Natural killer cell (primary cell): ENCODE measurements around the gene MMP28. TPM values are rescaled to one million over a fixed set of nuclear protein-coding genes. Genes with fewer than 3 reads are reported as not detected.

ENCODE experiments used
- ATAC-seq, 3 donors: fragments of 150-1000 bp in 2 of 3; fragments of 200-7000 bp in 1 of 3; cut with Tn5 transposase; 1 replicate in 1 of 3; 2 replicates in 2 of 3; pipeline ENCODE4 v1.10.0; 2021; ENCODE audit warnings: mild to moderate bottlenecking in 2 of 3, moderate library complexity in 2 of 3
- DNase-seq, 2 donors: peaks; one replicate each; pipeline versions ENCODE4 v3.0.0 to v3.0.0-alpha.2; 2013 to 2021; ENCODE audit warnings: mixed read lengths in 1 of 2
- H3K27ac ChIP-seq: one replicate; pipeline ENCODE4 v1.5.1; 2013; ENCODE audit warnings: mild to moderate bottlenecking, low read length
- H3K27me3 ChIP-seq: one replicate; pipeline ENCODE4 v1.6.1; 2013; ENCODE audit warnings: low read length; ENCODE audit not compliant: control insufficient read depth, insufficient read depth
- H3K36me3 ChIP-seq: one replicate; pipeline ENCODE4 v1.6.1; 2013; ENCODE audit warnings: low read length; ENCODE audit not compliant: control insufficient read depth, insufficient read depth
- H3K4me1 ChIP-seq: one replicate; pipeline ENCODE4 v1.6.1; 2013; ENCODE audit warnings: low read length; ENCODE audit not compliant: control insufficient read depth, insufficient read depth
- H3K4me3 ChIP-seq: one replicate; pipeline ENCODE4 v1.5.1; 2013; ENCODE audit warnings: low read length
- H3K9me3 ChIP-seq: one replicate; pipeline ENCODE4 v1.6.1; 2013; ENCODE audit warnings: low read length; ENCODE audit not compliant: control insufficient read depth, insufficient read depth
- H3K27ac Mint-ChIP-seq, 2 donors: one replicate each; pipeline ENCODE4 v1.8.0; 2022; ENCODE audit warnings: mild to moderate bottlenecking in 2 of 2, mixed read lengths in 2 of 2, moderate library complexity in 1 of 2
- H3K27me3 Mint-ChIP-seq, 2 donors: one replicate each; pipeline ENCODE4 v1.8.0; 2022; ENCODE audit warnings: low read depth in 2 of 2, mixed read lengths in 2 of 2
- H3K36me3 Mint-ChIP-seq: one replicate; pipeline ENCODE4 v1.8.0; 2022; ENCODE audit warnings: mixed read lengths
- H3K4me1 Mint-ChIP-seq, 2 donors: one replicate each; pipeline ENCODE4 v1.8.0; 2022; ENCODE audit warnings: mixed read lengths in 2 of 2
- H3K4me3 Mint-ChIP-seq: one replicate; pipeline ENCODE4 v1.8.0; 2022; ENCODE audit warnings: mild to moderate bottlenecking, moderate library complexity, mixed read lengths
- H3K9me3 Mint-ChIP-seq, 2 donors: one replicate each; pipeline ENCODE4 v1.8.0; 2022; ENCODE audit warnings: mixed read lengths in 2 of 2
- CTCF ChIP-seq: fragments of 200-600 bp; IDR thresholded peaks from one replicate; pipeline ENCODE4 v1.8.0; 2022; ENCODE audit warnings: antibody characterized with exemption
- WGBS: methylation state at CpG from one replicate; pipeline ENCODE4 v1.1.7; 2013; ENCODE audit warnings: missing lambda C conversion rate; ENCODE audit not compliant: insufficient coverage; 5-methylcytosine and 5-hydroxymethylcytosine counted together
- intact Hi-C: fragments of 100-400 bp; cut with micrococcal nuclease; formaldehyde crosslinking; loops from one replicate; pipeline ENCODE4 v1.14.2; 2022
- total RNA-seq, 4 donors: library from RNA; stranded (reverse); fragments of 120-200 nt in 1 of 4; gene quantifications; one replicate each; pipeline versions ENCODE4 v1.2.3 to v1.2.4, GENCODE V29; 2013 to 2022

MMP28 gene
- total RNA-seq, 3 donors from 2014 or later (not counting 1 experiment from before 2014, with no cell fraction given) = 1.1 TPM; not detected in 2

GRCh38 chr17:35808962-35809854 lies 13.8 kb upstream of the MMP28 start, which contains the start of gene TAF15:
Gene TAF15, plus strand, starts transcription at chr17:35809484. Its CDS starts 86 bp downstream, at chr17:35809570.
- TF ChIP-seq CTCF = peak; percentile 81
- H3K27ac ChIP-seq = peak within 1 kb of the TSS; percentile 94
- no peaks in the 10 kb centered on the region for H3K9me3 ChIP-seq
- DNase-seq (peak; percentile 97), ATAC-seq (peak; percentile 90 to 98 (median 92))
- H3K36me3 Mint-ChIP-seq = no peaks in the 10 kb centered on the region
- H3K4me1 Mint-ChIP-seq = peaks cover 52 to 55% of the 10 kb centered on the region in 2 donors
- H3K9me3 Mint-ChIP-seq = no peaks in the 10 kb centered on the region
- peaks cover 18% of the 10 kb centered on the region for H3K4me1 ChIP-seq
- H3K4me3 ChIP-seq = peak within 1 kb of the TSS; percentile 91
- intact Hi-C loops = loop anchor here (1.0 to 5.0 kb wide), 3 partner anchors 45 to 677 kb away; partner anchors contain the start of gene ZNHIT3
- H3K27me3 Mint-ChIP-seq = no peaks in the 10 kb centered on the region
- peak within 1 kb of the TSS; percentile 90 for H3K4me3 Mint-ChIP-seq
- WGBS = under 1% methylated on average over 63 of the region's 71 CpGs
- no peaks in the 10 kb centered on the region for H3K27me3 ChIP-seq
- no peaks in the 10 kb centered on the region for H3K36me3 ChIP-seq
- H3K27ac Mint-ChIP-seq = peak within 1 kb of the TSS; percentile 98

- ATAC-seq (no peak), DNase-seq (no peak)
- WGBS = 30% methylated on average over 19 of the region's 19 CpGs
- H3K4me3 Mint-ChIP-seq = peak overlapping the region; percentile 90
- peaks cover 46 to 50% of the 10 kb centered on the region in 2 donors for H3K4me1 Mint-ChIP-seq
- Histone ChIP-seq H3K27ac (peak overlapping the region; percentile 94), H3K27me3 (no peaks in the 10 kb centered on the region), H3K9me3 (no peaks in the 10 kb centered on the region), H3K4me1 (peaks cover 18% of the 10 kb centered on the region), H3K36me3 (no peaks in the 10 kb centered on the region), H3K4me3 (peak overlapping the region; percentile 91)
- no peaks in the 10 kb centered on the region for H3K36me3 Mint-ChIP-seq
- H3K9me3 Mint-ChIP-seq = no peaks in the 10 kb centered on the region
- intact Hi-C loops = loop anchor here (5.0 kb wide), 1 partner anchor 496 kb away; no protein-coding TSS in a partner anchor
- peak overlapping the region; percentile 98 for H3K27ac Mint-ChIP-seq
- TF ChIP-seq CTCF = no peak
- no peaks in the 10 kb centered on the region for H3K27me3 Mint-ChIP-seq
These were observed 13.0 kb upstream of the MMP28 start for GRCh38 chr17:35808240-35808961.

- intact Hi-C loops = loop anchor here (5.0 kb wide), 1 partner anchor 495 kb away; no protein-coding TSS in a partner anchor
- Mint-ChIP-seq H3K36me3 (no peaks in the 10 kb centered on the region), H3K4me1 (peaks cover 40 to 43% of the 10 kb centered on the region in 2 donors), H3K27me3 (no peaks in the 10 kb centered on the region), H3K9me3 (no peaks in the 10 kb centered on the region), H3K4me3 (peak overlapping the region; percentile 51), H3K27ac (peak overlapping the region; percentile 98)
- TF ChIP-seq CTCF = no peak
- Histone ChIP-seq H3K27ac (no peak overlapping the region), H3K4me1 (peaks cover 18% of the 10 kb centered on the region), H3K36me3 (no peaks in the 10 kb centered on the region), H3K27me3 (no peaks in the 10 kb centered on the region), H3K9me3 (no peaks in the 10 kb centered on the region), H3K4me3 (no peak overlapping the region)
- DNase-seq (no peak), ATAC-seq (no peak)
- WGBS = 83% methylated on average over 6 of the region's 7 CpGs
These were observed 12.1 kb upstream of the MMP28 start for GRCh38 chr17:35807371-35808144.
